GM18873 (cell line): ENCODE data around the gene NIPAL3.
"Not testable (repeated sequence)": the region's sequence is repeated elsewhere in the genome, so short reads cannot be mapped to it uniquely, and the experiment has no call there.

Experiments
- ATAC-seq: cut with Tn5 transposase; IDR thresholded peaks from one replicate; pipeline ENCODE4 v1.9.1; 2021; ENCODE audit warnings: mild to moderate bottlenecking, moderate library complexity, moderate number of reproducible peaks; ENCODE audit not compliant: unreplicated experiment, low FRiP score

The NIPAL3 gene

DNA sequence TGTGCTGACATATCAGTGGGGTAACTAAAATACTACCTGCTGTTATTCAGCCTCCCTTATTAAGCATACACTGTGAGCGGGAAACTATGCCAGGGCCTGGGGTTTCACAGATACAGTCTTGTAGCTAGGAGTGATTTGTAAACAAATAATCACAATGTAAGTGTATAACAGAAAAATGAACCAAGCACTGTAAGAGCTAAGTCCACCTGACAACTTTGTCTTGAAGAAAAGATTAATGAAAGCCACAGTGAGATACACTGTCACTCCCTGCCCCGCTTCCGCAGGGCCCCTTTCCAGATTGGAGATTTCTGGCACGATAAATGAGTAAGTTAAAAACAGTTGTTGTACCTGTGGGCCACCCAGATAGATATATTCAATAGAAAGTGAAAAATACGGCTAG is 91.8 kb downstream of the NIPAL3 start:
- ATAC-seq: no peak

DNA sequence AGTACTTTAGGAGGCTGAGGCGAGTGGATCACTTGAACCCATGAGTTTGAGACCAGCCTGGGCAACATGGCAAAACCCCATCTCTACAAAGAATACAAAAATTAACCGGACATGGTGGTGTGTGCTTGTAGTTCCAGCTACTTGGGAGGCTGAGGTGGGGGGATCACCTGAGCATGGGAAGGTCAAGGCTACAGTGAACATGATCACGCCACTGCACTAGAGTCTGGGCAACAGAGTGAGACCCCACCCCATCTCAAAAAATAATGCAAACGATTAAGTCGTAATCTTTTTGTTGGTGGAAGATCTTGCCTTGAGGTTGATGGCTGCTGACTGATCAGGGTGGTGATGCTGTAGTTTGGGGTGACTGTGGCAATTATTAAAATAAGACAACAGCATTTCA is 93.3 kb downstream of the NIPAL3 start:
- no peak for ATAC-seq

DNA sequence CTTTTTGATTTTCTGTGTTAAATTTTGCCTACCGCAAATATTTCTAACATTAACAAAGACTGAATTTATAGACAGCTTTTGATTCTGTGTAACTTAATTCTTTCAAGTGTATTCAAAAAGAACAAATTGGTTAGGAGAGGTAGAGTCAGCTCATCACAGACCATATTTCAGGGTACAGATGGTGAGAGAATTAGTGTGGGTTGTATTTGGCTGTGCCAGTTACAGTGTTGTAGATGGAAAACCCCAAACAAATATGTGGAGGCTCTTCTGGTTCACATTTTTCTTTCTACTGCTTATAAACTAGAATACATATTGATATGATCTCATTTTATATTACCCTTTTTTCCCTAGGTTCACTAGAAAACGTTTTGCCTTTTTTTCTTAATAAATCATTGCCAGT is 98.1 kb downstream of the NIPAL3 start:
- no peak for ATAC-seq

DNA sequence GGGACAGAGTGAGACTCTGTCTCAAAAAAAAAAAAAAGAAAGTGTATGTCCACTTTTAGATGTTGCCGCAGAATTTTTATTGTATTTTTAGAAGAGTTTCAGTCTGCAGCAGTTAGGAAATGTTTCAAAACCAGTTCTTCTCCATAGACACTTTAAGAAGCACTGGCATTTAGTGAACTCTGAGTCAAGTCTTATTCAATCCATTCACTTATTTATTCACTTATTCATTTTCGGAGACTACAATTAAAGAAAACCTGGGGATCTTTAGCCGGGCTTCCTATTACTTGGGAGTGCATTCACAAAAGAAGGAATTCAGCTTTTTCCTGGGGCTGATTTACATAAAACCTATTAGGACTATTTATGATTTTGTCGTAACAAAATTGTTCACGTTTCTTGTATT is 99.3 kb downstream of the NIPAL3 start:
- ATAC-seq: no peak

DNA sequence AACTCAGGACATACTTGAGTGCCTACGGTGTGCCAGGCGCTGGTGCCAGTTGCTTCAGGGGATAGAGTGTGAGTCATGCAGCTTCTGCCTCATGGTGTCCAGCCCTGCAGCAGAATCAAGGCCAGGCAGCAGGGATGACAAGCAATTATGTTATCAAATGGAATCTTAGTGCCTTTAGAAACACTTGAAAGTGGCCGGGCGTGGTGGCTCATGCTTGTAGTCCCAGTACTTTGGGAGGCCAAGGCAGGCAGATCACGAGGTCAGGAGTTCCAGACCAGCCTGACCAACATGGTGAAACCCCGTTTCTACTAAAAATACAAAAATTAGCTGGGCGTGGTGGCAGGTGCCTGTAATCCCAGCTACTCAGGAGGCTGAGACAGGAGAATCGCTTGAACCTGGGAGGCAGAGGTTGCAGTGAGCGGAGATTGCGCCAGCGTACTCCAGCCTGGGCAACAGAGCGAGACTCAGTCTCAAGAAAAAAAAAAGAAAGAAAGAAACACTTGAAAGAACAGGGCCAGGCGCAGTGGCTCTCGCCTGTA is 100.1 kb downstream of the NIPAL3 start:
- not testable (repeated sequence) for ATAC-seq

DNA sequence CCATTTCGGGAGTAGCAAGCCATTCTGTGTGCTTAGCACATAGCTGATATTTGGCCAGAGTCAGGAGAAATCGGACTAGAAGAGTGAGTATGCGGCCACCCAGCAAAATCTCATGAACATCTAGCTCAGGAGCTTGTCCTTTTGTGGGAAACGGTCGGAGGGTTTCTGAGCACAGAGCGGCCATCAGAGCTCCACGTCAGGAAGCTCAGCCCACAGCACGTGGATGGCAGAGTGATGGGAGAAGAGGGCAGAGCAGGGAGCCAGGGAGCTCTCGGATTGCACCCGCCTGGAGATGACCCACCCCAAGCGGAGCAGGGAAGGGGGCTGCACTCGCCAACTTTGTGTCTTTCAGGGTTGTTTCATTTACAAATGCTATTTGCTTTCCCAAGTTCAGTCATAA is 100.9 kb downstream of the NIPAL3 start:
- no peak for ATAC-seq

DNA sequence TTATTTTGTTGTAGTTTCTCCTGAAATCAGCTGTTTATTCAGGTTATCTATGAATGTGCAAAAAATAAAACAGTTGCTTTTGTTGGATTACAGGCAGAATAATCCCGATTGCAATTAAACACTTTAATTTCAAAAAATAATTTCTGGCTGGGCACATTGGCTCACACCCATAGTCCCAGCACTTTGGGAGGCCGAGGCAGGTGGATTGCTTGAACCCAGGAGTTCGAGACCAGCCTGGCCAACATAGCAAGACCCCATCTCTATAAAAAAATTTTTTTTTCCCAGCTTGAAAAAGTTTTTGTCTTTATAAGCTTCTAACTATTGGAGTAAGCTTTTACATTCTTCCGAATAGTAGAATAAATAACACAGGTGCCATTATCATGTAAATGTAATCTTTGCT is 102.3 kb downstream of the NIPAL3 start:
- no peak for ATAC-seq

DNA sequence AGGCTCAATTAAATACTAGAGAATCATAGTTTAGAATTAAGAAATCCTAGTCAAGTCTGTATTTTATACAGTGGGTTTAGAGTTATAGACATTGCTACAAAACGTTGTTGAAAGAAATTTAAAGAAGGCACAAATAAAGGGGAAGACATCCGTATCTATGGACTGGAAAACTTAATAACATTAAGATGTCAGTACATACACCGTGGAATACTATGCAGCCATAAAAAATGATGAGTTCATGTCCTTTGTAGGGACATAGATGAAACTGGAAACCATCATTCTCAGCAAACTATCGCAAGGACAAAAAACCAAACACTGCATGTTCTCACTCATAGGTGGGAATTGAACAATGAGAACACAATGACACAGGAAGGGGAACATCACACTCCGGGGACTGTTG is 104.7 kb downstream of the NIPAL3 start:
- not testable (repeated sequence) for ATAC-seq
